OCI-LY1 (cell line): ENCODE data around the gene CSNK2A2.

ENCODE experiments used
- EZH2 ChIP-seq: fragments of 200-600 bp; sonication (generic), shearing (Covaris generic); IDR thresholded peaks from 2 replicates; pipeline ENCODE4 v1.8.0; 2017; ENCODE audit warnings: borderline replicate concordance, mixed run types, mild to moderate bottlenecking, antibody characterized with exemption, low read length, moderate library complexity, mixed read lengths
- TF ChIP-seq, protein P1 (sequence below): fragments of 200-600 bp; sonication (generic), shearing (Covaris generic); IDR thresholded peaks from 2 replicates; pipeline ENCODE4 v1.5.1; 2017; ENCODE audit warnings: mild to moderate bottlenecking, antibody characterized with exemption, low read length, moderate library complexity, mixed read lengths

DNA sequence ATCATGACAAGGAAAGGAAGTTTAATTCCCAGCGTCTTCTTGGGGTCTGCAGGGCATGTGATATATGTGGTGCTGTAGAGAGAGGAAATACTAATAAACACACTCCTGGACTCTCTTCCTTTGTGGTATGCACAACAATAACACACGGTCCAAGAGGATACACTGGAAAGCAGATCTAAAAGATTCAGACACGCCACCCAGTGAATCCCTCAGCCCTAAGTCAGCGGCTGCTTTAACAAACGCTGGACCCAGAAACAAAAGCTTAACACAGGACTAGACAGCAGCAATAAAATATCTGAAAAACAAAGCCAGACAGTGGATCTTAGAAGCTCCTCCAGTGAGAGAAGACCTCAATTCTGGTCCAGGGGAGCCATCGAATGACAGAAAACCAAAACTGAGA lies 81.8 kb downstream of the CSNK2A2 start:
- TF ChIP-seq, protein P1, sequence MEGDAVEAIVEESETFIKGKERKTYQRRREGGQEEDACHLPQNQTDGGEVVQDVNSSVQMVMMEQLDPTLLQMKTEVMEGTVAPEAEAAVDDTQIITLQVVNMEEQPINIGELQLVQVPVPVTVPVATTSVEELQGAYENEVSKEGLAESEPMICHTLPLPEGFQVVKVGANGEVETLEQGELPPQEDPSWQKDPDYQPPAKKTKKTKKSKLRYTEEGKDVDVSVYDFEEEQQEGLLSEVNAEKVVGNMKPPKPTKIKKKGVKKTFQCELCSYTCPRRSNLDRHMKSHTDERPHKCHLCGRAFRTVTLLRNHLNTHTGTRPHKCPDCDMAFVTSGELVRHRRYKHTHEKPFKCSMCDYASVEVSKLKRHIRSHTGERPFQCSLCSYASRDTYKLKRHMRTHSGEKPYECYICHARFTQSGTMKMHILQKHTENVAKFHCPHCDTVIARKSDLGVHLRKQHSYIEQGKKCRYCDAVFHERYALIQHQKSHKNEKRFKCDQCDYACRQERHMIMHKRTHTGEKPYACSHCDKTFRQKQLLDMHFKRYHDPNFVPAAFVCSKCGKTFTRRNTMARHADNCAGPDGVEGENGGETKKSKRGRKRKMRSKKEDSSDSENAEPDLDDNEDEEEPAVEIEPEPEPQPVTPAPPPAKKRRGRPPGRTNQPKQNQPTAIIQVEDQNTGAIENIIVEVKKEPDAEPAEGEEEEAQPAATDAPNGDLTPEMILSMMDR, result no peak
- no peak for TF ChIP-seq EZH2
